ENCODE results near the gene ST7L. TPM values are rescaled to one million over a fixed set of nuclear protein-coding genes. Genes with fewer than 3 reads are reported as not detected.

The ST7L gene
- total and polyA plus RNA-seq, 11 donors, result 6.9 to 20.3 (median 13.7) TPM

GRCh38 chr1:112505878-112506277, 113.1 kb downstream of the ST7L start:
- no peak for DNase-seq
- ATAC-seq, result no peak
- H3K36me3 ChIP-seq, result no peaks in the 10 kb centered on the region
- peaks cover 0 to 41% (median 26%) of the 10 kb centered on the region in 12 donors for H3K4me1 ChIP-seq
- TF ChIP-seq POLR2A (IDR thresholded peaks at IDR 0.05) (no peak), CTCF (IDR thresholded peaks at IDR 0.05) (no peak)
- no peak overlapping the region for H3K27ac ChIP-seq
- peaks cover 0 to 63% (median 11%) of the 10 kb centered on the region in 9 donors for H3K27me3 ChIP-seq
- WGBS, 4 donors, result 91 to 95% (median 92%) methylated on average over 3 of the region's 3 CpGs
- H3K4me3 ChIP-seq, result no peak overlapping the region
- intact Hi-C loops (cut with DNase I), result loop anchor here in 7 of 10 donors (10.0 kb wide), 3 partner anchors 109 to 199 kb away; partner anchors contain the start of genes RHOC (in 4 of the 7), CAPZA1 (in 2 of the 7), MOV10 (in 2 of the 7) and ST7L (in 2 of the 7)
- H3K9me3 ChIP-seq, result no peaks in the 10 kb centered on the region

- 81 to 100% (median 94%) methylated on average over 1 of the region's 1 CpG for WGBS, 4 donors
- Histone ChIP-seq H3K36me3 (no peaks in the 10 kb centered on the region), H3K9me3 (no peaks in the 10 kb centered on the region), H3K27ac (no peak overlapping the region), H3K27me3 (peaks cover 0 to 68% (median 11%) of the 10 kb centered on the region in 9 donors), H3K4me3 (no peak overlapping the region), H3K4me1 (peaks cover 0 to 41% (median 26%) of the 10 kb centered on the region in 12 donors)
- no peak for DNase-seq
- no peak for TF ChIP-seq POLR2A (IDR thresholded peaks at IDR 0.05)
- no peak for TF ChIP-seq CTCF (IDR thresholded peaks at IDR 0.05)
- intact Hi-C loops (cut with DNase I), result loop anchor here in 7 of 10 donors (10.0 kb wide), 3 partner anchors 109 to 199 kb away; partner anchors contain the start of genes RHOC (in 4 of the 7), CAPZA1 (in 2 of the 7), MOV10 (in 2 of the 7) and ST7L (in 2 of the 7)
- ATAC-seq, result no peak
Observed at GRCh38 chr1:112505400-112505785, 113.5 kb downstream of the ST7L start.

GRCh38 chr1:112504661-112505399, 114.1 kb downstream of the ST7L start:
- TF ChIP-seq POLR2A (IDR thresholded peaks at IDR 0.05), result no peak
- TF ChIP-seq CTCF (IDR thresholded peaks at IDR 0.05), result no peak
- Histone ChIP-seq H3K4me1 (peaks cover 0 to 41% (median 26%) of the 10 kb centered on the region in 12 donors), H3K4me3 (no peak overlapping the region), H3K36me3 (no peaks in the 10 kb centered on the region), H3K27me3 (peaks cover 0 to 68% (median 11%) of the 10 kb centered on the region in 9 donors), H3K27ac (no peak overlapping the region), H3K9me3 (no peaks in the 10 kb centered on the region)
- DNase-seq, result no peak
- WGBS, 4 donors, result 62 to 72% (median 69%) methylated on average over 6 of the region's 6 CpGs
- ATAC-seq, result no peak
- intact Hi-C loops (cut with DNase I), result loop anchor here in 7 of 10 donors (5.0 to 10.0 kb wide), 5 partner anchors 107 to 202 kb away; partner anchors contain the start of genes RHOC (in 5 of the 7), CAPZA1 (in 2 of the 7), MOV10 (in 2 of the 7) and ST7L (in 2 of the 7)

- no peaks in the 10 kb centered on the region for H3K36me3 ChIP-seq
- no peak overlapping the region for H3K4me3 ChIP-seq
- H3K27ac ChIP-seq, result no peak overlapping the region
- ATAC-seq (no peak), DNase-seq (no peak)
- TF ChIP-seq CTCF (IDR thresholded peaks at IDR 0.05), result no peak
- TF ChIP-seq POLR2A (IDR thresholded peaks at IDR 0.05), result no peak
- no peaks in the 10 kb centered on the region for H3K9me3 ChIP-seq
- peaks cover 0 to 61% (median 11%) of the 10 kb centered on the region in 9 donors for H3K27me3 ChIP-seq
- peaks cover 0 to 39% (median 25%) of the 10 kb centered on the region in 12 donors for H3K4me1 ChIP-seq
- intact Hi-C loops (cut with DNase I), result loop anchor here in 7 of 10 donors (5.0 to 10.0 kb wide), 5 partner anchors 108 to 203 kb away; partner anchors contain the start of genes RHOC (in 5 of the 7), CAPZA1 (in 2 of the 7), MOV10 (in 2 of the 7) and ST7L (in 2 of the 7)
- 81 to 92% (median 85%) methylated on average over 10 to 11 of the region's 11 CpGs for WGBS, 4 donors
Observed at GRCh38 chr1:112504001-112504660, 114.8 kb downstream of the ST7L start.

Data from heart left ventricle (tissue), 16 donors.